OCI-LY7 (cell line): ENCODE measurements around the gene OSBPL1A.

Source experiments
- CTCF ChIP-seq: fragments of 200-600 bp; sonication (generic); conservative IDR thresholded peaks from 2 replicates; pipeline ENCODE4 v1.5.1; 2014; ENCODE audit warnings: mild to moderate bottlenecking, antibody characterized with exemption, low read length, moderate library complexity, mixed read lengths
- EZH2phosphoT487 ChIP-seq: fragments of 200-600 bp; sonication (generic); IDR thresholded peaks from 2 replicates; pipeline ENCODE4 v1.6.1; 2018; ENCODE audit warnings: low read depth, borderline replicate concordance, mild to moderate bottlenecking, mixed run types, antibody characterized with exemption, low read length, moderate library complexity, mixed read lengths

GRCh38 chr18:24271381-24272228 is 126.0 kb downstream of the OSBPL1A start:
- TF ChIP-seq CTCF (no peak), EZH2phosphoT487 (no peak)
